GM18909 (cell line): ENCODE results near the gene LBHD2.
"Not testable (repeated sequence)": the region's sequence is repeated elsewhere in the genome, so short reads cannot be mapped to it uniquely, and the experiment has no call there.

Source experiments
- ATAC-seq: cut with Tn5 transposase; IDR thresholded peaks from one replicate; pipeline ENCODE4 v1.9.1; 2021; ENCODE audit warnings: mild to moderate bottlenecking; ENCODE audit not compliant: unreplicated experiment, poor library complexity

Gene LBHD2

GRCh38 chr14:103116636-103117035 is 32.6 kb downstream of the LBHD2 start:
- no peak for ATAC-seq

- ATAC-seq: not testable (repeated sequence)
Observed at GRCh38 chr14:103117499-103117898, 33.5 kb downstream of the LBHD2 start.

GRCh38 chr14:103118018-103118662 is 34.1 kb downstream of the LBHD2 start:
- ATAC-seq: no peak

- no peak for ATAC-seq
Observed at GRCh38 chr14:103118663-103119404, 34.8 kb downstream of the LBHD2 start.

- not testable (repeated sequence) for ATAC-seq
Observed at GRCh38 chr14:103119527-103119926, 35.5 kb downstream of the LBHD2 start.

GRCh38 chr14:103121121-103121845 is 37.3 kb downstream of the LBHD2 start:
- no peak for ATAC-seq

GRCh38 chr14:103121846-103122584 is 38.0 kb downstream of the LBHD2 start:
- ATAC-seq: no peak

- no peak for ATAC-seq
Observed at GRCh38 chr14:103122585-103122946, 38.6 kb downstream of the LBHD2 start.

GRCh38 chr14:103122947-103123633 is 39.1 kb downstream of the LBHD2 start, which contains the start of gene TNFAIP2:
Gene TNFAIP2 (plus strand): TSS chr14:103123461. CDS start chr14:103126458, 2,997 bp downstream.
- no peak for ATAC-seq

GRCh38 chr14:103123634-103124500 is 39.9 kb downstream of the LBHD2 start:
- no peak for ATAC-seq

GRCh38 chr14:103124501-103125001 is 40.5 kb downstream of the LBHD2 start:
- ATAC-seq: no peak

- ATAC-seq: no peak
Observed at GRCh38 chr14:103125098-103126070, 41.4 kb downstream of the LBHD2 start.

- no peak for ATAC-seq
Observed at GRCh38 chr14:103126088-103126872, 42.3 kb downstream of the LBHD2 start.

GRCh38 chr14:103126873-103127304 is 42.9 kb downstream of the LBHD2 start:
- no peak for ATAC-seq

GRCh38 chr14:103127356-103127755 is 43.3 kb downstream of the LBHD2 start:
- no peak for ATAC-seq

- no peak for ATAC-seq
Observed at GRCh38 chr14:103127861-103128598, 44.0 kb downstream of the LBHD2 start.
